Measurements from ENCODE around the gene MAMDC2. TPM values are rescaled to one million over a fixed set of nuclear protein-coding genes. Genes with fewer than 3 reads are reported as not detected.

Gene MAMDC2
- total RNA-seq, 4 donors from 2014 or later: 4.9 to 9.9 (median 8.7) TPM

GRCh38 chr9:70066418-70066817, 22.8 kb downstream of the MAMDC2 start:
- DNase-seq (no peak), ATAC-seq (no peak)
- Histone ChIP-seq H3K36me3 (no peaks in the 10 kb centered on the region), H3K27me3 (no peaks in the 10 kb centered on the region), H3K4me1 (peaks cover 12 to 46% of the 10 kb centered on the region in 2 donors), H3K4me3 (no peak overlapping the region), H3K9me3 (no peaks in the 10 kb centered on the region), H3K27ac (peak overlapping the region; percentile 44 to 72 (median 52))
- intact Hi-C loops (cut with DNase I; ENCODE audit: low total_unique reads): no loop called here
- TF ChIP-seq POLR2A (IDR thresholded peaks at IDR 0.05) (no peak), CTCF (IDR thresholded peaks at IDR 0.05 in 4 of 5, conservative IDR thresholded peaks at IDR 0.05 in 1 of 5) (no peak)
- in situ Hi-C loops (cut with MboI; ENCODE audit: low sequenced_read_pairs in 4 of 4): loop anchor here in 1 of 4 donors (25.0 kb wide), 1 partner anchor 96 kb away; no protein-coding TSS in a partner anchor

GRCh38 chr9:70066874-70067273, 23.2 kb downstream of the MAMDC2 start:
- H3K36me3 ChIP-seq: no peaks in the 10 kb centered on the region
- H3K27me3 ChIP-seq: no peaks in the 10 kb centered on the region
- no peak for ATAC-seq
- intact Hi-C loops (cut with DNase I; ENCODE audit: low total_unique reads): no loop called here
- peak in 1 of 2 donors; percentile 21 for DNase-seq
- peak overlapping the region in 3 of 4 donors; percentile 44 to 72 (median 45) for H3K27ac ChIP-seq
- H3K4me3 ChIP-seq: no peak overlapping the region
- in situ Hi-C loops (cut with MboI; ENCODE audit: low sequenced_read_pairs in 4 of 4): loop anchor here in 1 of 4 donors (25.0 kb wide), 1 partner anchor 95 kb away; no protein-coding TSS in a partner anchor
- TF ChIP-seq CTCF (IDR thresholded peaks at IDR 0.05 in 4 of 5, conservative IDR thresholded peaks at IDR 0.05 in 1 of 5): no peak
- TF ChIP-seq POLR2A (IDR thresholded peaks at IDR 0.05): no peak
- peaks cover 12 to 46% of the 10 kb centered on the region in 2 donors for H3K4me1 ChIP-seq
- H3K9me3 ChIP-seq: no peaks in the 10 kb centered on the region

- Histone ChIP-seq H3K36me3 (no peaks in the 10 kb centered on the region), H3K27me3 (no peaks in the 10 kb centered on the region), H3K27ac (peak overlapping the region; percentile 17 to 66 (median 46)), H3K4me3 (no peak overlapping the region), H3K4me1 (peaks cover 12 to 46% of the 10 kb centered on the region in 2 donors), H3K9me3 (no peaks in the 10 kb centered on the region)
- DNase-seq: peak in 1 of 2 donors; percentile 46
- intact Hi-C loops (cut with DNase I; ENCODE audit: low total_unique reads) (no loop called here), in situ Hi-C loops (cut with MboI; ENCODE audit: low sequenced_read_pairs in 4 of 4) (loop anchor here in 1 of 4 donors (25.0 kb wide), 1 partner anchor 93 kb away; no protein-coding TSS in a partner anchor)
- TF ChIP-seq CTCF (IDR thresholded peaks at IDR 0.05 in 4 of 5, conservative IDR thresholded peaks at IDR 0.05 in 1 of 5) (no peak), POLR2A (IDR thresholded peaks at IDR 0.05) (no peak)
- ATAC-seq: peak; percentile 44 to 66
These were observed 26.1 kb downstream of the MAMDC2 start for GRCh38 chr9:70069704-70070103.

GRCh38 chr9:70073193-70073592, 29.5 kb downstream of the MAMDC2 start:
- Histone ChIP-seq H3K9me3 (no peaks in the 10 kb centered on the region), H3K4me3 (no peak overlapping the region), H3K27ac (peak overlapping the region in 1 of 4 donors; percentile 29), H3K36me3 (no peaks in the 10 kb centered on the region), H3K4me1 (peaks cover 12 to 30% of the 10 kb centered on the region in 2 donors), H3K27me3 (no peaks in the 10 kb centered on the region)
- intact Hi-C loops (cut with DNase I; ENCODE audit: low total_unique reads): no loop called here
- in situ Hi-C loops (cut with MboI; ENCODE audit: low sequenced_read_pairs in 4 of 4): loop anchor here in 1 of 4 donors (25.0 kb wide), 1 partner anchor 89 kb away; no protein-coding TSS in a partner anchor
- ATAC-seq: no peak
- no peak for DNase-seq
- TF ChIP-seq POLR2A (IDR thresholded peaks at IDR 0.05) (no peak), CTCF (IDR thresholded peaks at IDR 0.05 in 4 of 5, conservative IDR thresholded peaks at IDR 0.05 in 1 of 5) (no peak)

Measured in gastrocnemius medialis (tissue), 4 donors.